Esophagus squamous epithelium (tissue), 5 donors: Measurements from ENCODE around the gene KREMEN1. TPM values are rescaled to one million over a fixed set of nuclear protein-coding genes. Genes with fewer than 3 reads are reported as not detected.
A peak's percentile ranks its signal among the peaks of the same experiment; 100 is the strongest.

ENCODE experiments used
- DNase-seq: peaks from one replicate; lab custom pipeline; 2025; lab: John Stamatoyannopoulos, UW
- H3K27ac ChIP-seq, 4 donors: fragments of 200-600 bp; sonication (generic); one replicate each; pipeline ENCODE4 v1.5.1; 2016 to 2019; ENCODE audit warnings: mild to moderate bottlenecking in 1 of 4
- H3K27me3 ChIP-seq, 4 donors: fragments of 200-600 bp; sonication (generic); 1 replicate in 3 of 4; 2 replicates in 1 of 4; pipeline versions ENCODE4 v1.5.1 to v1.6.0; 2017 to 2021; ENCODE audit warnings: antibody characterized with exemption in 1 of 4
- H3K36me3 ChIP-seq, 3 donors: fragments of 200-600 bp; sonication (generic); one replicate each; pipeline ENCODE4 v1.5.1; 2016 to 2019
- H3K4me1 ChIP-seq, 3 donors: fragments of 200-600 bp; sonication (generic); one replicate each; pipeline ENCODE4 v1.5.1; 2017 to 2019
- H3K4me3 ChIP-seq, 4 donors: fragments of 200-600 bp; sonication (generic); 1 replicate in 3 of 4; 2 replicates in 1 of 4; pipeline ENCODE4 v1.5.1; 2016 to 2019; ENCODE audit warnings: mild to moderate bottlenecking in 2 of 4, moderate library complexity in 1 of 4
- H3K9me3 ChIP-seq, 3 donors: fragments of 200-600 bp; sonication (generic); one replicate each; pipeline ENCODE4 v1.5.1; 2016 to 2019
- POLR2A ChIP-seq, 4 donors: fragments of 450-650 bp; IDR thresholded peaks; one replicate each; pipeline ENCODE4 v1.6.1; 2017; ENCODE audit warnings: antibody characterized with exemption in 4 of 4, mild to moderate bottlenecking in 4 of 4, moderate library complexity in 3 of 4
- WGBS, 2 donors: methylation state at CpG; one replicate each; pipeline ENCODE4 v1.1.5; 2018; 5-methylcytosine and 5-hydroxymethylcytosine counted together
- intact Hi-C: fragments of 100-400 bp; cut with DNase I; formaldehyde crosslinking; loops from one replicate; pipeline ENCODE4 v1.15.0; 2022
- total RNA-seq, 4 donors: library from RNA; depleted of rRNA; stranded (reverse); fragments of >200 nt; gene quantifications; one replicate each; pipeline ENCODE4 v1.1.0, GENCODE V29; 2016
- TF ChIP-seq, protein P1 (sequence below), 6 experiments: fragments of 450-650 bp in 4 of 6; fragments of 200-600 bp in 2 of 6; sonication (generic) in 2 of 6; IDR thresholded peaks; one replicate each; pipeline ENCODE4 v1.5.1; 2016 to 2019; ENCODE audit warnings: antibody characterized with exemption in 6 of 6, mild to moderate bottlenecking in 4 of 6, moderate library complexity in 4 of 6
- donor health status: DM: yes; HTN: yes; CAD: no.

Gene KREMEN1
- total RNA-seq, 4 donors from 2014 or later = 34.3 to 64.8 (median 47.7) TPM

DNA sequence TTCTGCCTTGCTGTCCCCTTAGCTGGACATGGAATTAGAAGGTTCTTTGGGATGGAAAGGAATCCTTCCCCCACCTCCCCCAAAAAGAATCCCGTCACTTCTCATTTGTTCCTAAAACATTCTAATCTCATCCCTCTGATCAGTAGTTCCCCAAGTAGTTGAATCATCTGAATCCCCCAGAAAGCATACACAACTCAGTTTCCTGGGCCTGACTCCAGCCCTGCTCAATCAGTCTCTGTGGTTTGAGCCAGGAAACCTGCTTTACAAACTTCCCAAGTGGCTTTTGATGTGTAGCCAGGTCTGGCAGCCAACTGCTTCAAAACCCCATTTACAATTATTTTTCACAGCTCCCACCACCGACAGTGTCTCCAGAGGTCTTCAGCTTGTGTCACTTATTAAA, 31.4 kb upstream of the KREMEN1 start:
- no peak overlapping the region for H3K4me3 ChIP-seq
- TF ChIP-seq POLR2A (IDR thresholded peaks at IDR 0.05) = no peak
- TF ChIP-seq, protein P1, sequence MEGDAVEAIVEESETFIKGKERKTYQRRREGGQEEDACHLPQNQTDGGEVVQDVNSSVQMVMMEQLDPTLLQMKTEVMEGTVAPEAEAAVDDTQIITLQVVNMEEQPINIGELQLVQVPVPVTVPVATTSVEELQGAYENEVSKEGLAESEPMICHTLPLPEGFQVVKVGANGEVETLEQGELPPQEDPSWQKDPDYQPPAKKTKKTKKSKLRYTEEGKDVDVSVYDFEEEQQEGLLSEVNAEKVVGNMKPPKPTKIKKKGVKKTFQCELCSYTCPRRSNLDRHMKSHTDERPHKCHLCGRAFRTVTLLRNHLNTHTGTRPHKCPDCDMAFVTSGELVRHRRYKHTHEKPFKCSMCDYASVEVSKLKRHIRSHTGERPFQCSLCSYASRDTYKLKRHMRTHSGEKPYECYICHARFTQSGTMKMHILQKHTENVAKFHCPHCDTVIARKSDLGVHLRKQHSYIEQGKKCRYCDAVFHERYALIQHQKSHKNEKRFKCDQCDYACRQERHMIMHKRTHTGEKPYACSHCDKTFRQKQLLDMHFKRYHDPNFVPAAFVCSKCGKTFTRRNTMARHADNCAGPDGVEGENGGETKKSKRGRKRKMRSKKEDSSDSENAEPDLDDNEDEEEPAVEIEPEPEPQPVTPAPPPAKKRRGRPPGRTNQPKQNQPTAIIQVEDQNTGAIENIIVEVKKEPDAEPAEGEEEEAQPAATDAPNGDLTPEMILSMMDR (IDR thresholded peaks at IDR 0.05) = no peak
- no peak for DNase-seq
- WGBS, 2 donors = 4 to 23% methylated on average over 2 of the region's 2 CpGs
- H3K9me3 ChIP-seq = no peaks in the 10 kb centered on the region
- no peaks in the 10 kb centered on the region for H3K27me3 ChIP-seq
- H3K27ac ChIP-seq = peak overlapping the region in 2 of 4 donors; percentile 2 to 37
- H3K36me3 ChIP-seq = peaks cover 0 to 22% (median 0%) of the 10 kb centered on the region in 3 donors
- intact Hi-C loops = loop anchor here (5.0 kb wide), 1 partner anchor 184 kb away; no protein-coding TSS in a partner anchor
- H3K4me1 ChIP-seq = peaks cover 11 to 49% (median 26%) of the 10 kb centered on the region in 3 donors

- WGBS, 2 donors = 40 to 45% methylated on average over 7 of the region's 7 CpGs
- TF ChIP-seq POLR2A (IDR thresholded peaks at IDR 0.05) = no peak
- TF ChIP-seq, protein P1 (IDR thresholded peaks at IDR 0.05) = no peak
- DNase-seq = no peak
- Histone ChIP-seq H3K27ac (peak overlapping the region; percentile 40 to 85 (median 68)), H3K4me3 (no peak overlapping the region), H3K36me3 (peaks cover under 1 to 49% (median 4%) of the 10 kb centered on the region in 3 donors), H3K27me3 (no peaks in the 10 kb centered on the region), H3K4me1 (peaks cover 11 to 49% (median 26%) of the 10 kb centered on the region in 3 donors), H3K9me3 (no peaks in the 10 kb centered on the region)
- intact Hi-C loops = loop anchor here (5.0 kb wide), 1 partner anchor 187 kb away; no protein-coding TSS in a partner anchor
These were observed 28.8 kb upstream of the KREMEN1 start for GRCh38 chr22:29043906-29044575.

DNA sequence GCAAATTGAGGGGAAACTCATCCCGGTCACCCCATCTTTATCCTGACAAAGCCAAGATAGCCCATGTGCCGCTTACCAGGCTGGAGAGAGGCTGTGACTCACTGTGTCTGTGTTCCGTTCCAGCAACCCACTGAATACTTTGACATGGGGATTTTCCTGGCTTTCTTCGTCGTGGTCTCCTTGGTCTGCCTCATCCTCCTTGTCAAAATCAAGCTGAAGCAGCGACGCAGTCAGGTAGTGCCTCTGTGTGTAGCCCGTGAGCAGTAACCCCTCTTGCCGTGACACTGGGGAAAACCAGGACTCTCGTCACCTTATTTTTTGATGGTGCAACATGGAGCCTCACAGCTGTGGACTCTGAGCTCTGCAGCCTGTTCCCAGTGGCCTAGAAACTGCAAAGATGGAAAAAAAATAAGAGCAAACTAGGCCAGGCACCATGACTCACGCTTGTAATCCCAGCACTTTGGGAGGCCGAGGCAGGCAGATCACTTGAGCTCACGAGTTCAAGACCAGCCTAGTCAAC, 28.1 kb upstream of the KREMEN1 start:
- H3K27me3 ChIP-seq = no peaks in the 10 kb centered on the region
- peaks cover 11 to 55% (median 26%) of the 10 kb centered on the region in 3 donors for H3K4me1 ChIP-seq
- H3K4me3 ChIP-seq = no peak overlapping the region
- peak overlapping the region; percentile 40 to 85 (median 68) for H3K27ac ChIP-seq
- 39 to 42% methylated on average over 6 to 10 of the region's 13 CpGs for WGBS, 2 donors
- no peak for DNase-seq
- TF ChIP-seq POLR2A (IDR thresholded peaks at IDR 0.05) = no peak
- TF ChIP-seq, protein P1 (IDR thresholded peaks at IDR 0.05) = no peak
- intact Hi-C loops = loop anchor here (5.0 kb wide), 1 partner anchor 187 kb away; no protein-coding TSS in a partner anchor
- no peaks in the 10 kb centered on the region for H3K9me3 ChIP-seq
- peaks cover 7 to 55% (median 7%) of the 10 kb centered on the region in 3 donors for H3K36me3 ChIP-seq

DNA sequence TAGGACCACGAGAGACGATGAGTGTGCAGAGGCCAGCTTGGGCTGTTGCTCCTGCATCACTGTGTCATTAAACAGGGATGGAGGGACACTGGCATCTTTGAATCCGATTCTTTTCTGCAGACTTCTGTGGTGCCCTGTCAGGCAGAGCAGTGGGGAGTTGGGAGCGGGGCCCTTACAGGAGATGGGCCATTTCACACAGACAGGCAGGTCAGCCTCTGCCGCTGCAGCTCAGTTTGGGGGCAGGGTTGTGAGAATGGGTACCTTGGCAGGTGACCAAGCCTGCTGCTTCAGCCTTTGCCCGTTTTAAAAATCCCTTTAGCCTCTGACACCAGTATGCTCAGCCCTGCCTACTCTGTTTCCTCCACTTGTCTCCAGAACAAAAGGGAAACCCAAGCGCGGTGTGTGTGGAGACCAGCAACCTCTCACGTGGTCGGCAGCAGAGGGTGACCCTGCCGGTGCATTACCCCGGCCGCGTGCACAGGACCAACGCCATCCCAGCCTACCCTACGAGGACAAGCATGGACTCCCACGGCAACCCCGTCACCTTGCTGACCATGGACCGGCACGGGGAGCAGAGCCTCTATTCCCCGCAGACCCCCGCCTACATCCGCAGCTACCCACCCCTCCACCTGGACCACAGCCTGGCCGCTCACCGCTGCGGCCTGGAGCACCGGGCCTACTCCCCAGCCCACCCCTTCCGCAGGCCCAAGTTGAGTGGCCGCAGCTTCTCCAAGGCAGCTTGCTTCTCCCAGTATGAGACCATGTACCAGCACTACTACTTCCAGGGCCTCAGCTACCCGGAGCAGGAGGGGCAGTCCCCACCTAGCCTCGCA, 23.8 kb upstream of the KREMEN1 start:
- no peak for DNase-seq
- Histone ChIP-seq H3K27me3 (no peaks in the 10 kb centered on the region), H3K9me3 (no peaks in the 10 kb centered on the region), H3K27ac (peak overlapping the region in 1 of 4 donors; percentile 21), H3K4me1 (peaks cover 0 to 25% (median 9%) of the 10 kb centered on the region in 3 donors), H3K36me3 (peaks cover 7 to 67% (median 15%) of the 10 kb centered on the region in 3 donors), H3K4me3 (no peak overlapping the region)
- whole genome bisulfite sequencing, 2 donors = 90 to 98% methylated on average over 14 to 22 of the region's 31 CpGs
- intact Hi-C loops = no loop called here
- TF ChIP-seq POLR2A (IDR thresholded peaks at IDR 0.05) = no peak
- TF ChIP-seq, protein P1 (IDR thresholded peaks at IDR 0.05) = no peak
